Esophagus muscularis mucosa (tissue), 4 donors: ENCODE results near the gene FNBP1. TPM values are rescaled to one million over a fixed set of nuclear protein-coding genes. Genes with fewer than 3 reads are reported as not detected.

ENCODE experiments used
- DNase-seq: peaks from one replicate; pipeline ENCODE4 v3.0.0-alpha.2; 2017; ENCODE audit errors: extremely low spot score
- H3K27ac ChIP-seq, 4 donors: fragments of 200-600 bp; sonication (generic); replicated peaks in 1 of 4; 1 replicate in 3 of 4; 2 replicates in 1 of 4; pipeline ENCODE4 v1.5.1; 2016 to 2019; ENCODE audit warnings: mild to moderate bottlenecking in 1 of 4
- H3K27me3 ChIP-seq, 4 donors: fragments of 200-600 bp; sonication (generic); one replicate each; pipeline versions ENCODE4 v1.5.1 to v1.6.0; 2016 to 2019
- H3K36me3 ChIP-seq, 4 donors: fragments of 200-600 bp; sonication (generic); one replicate each; pipeline ENCODE4 v1.5.1; 2016 to 2019
- H3K4me1 ChIP-seq, 4 donors: fragments of 200-600 bp; sonication (generic); one replicate each; pipeline ENCODE4 v1.5.1; 2016 to 2019
- H3K4me3 ChIP-seq, 4 donors: fragments of 200-600 bp; sonication (generic); 1 replicate in 2 of 4; 2 replicates in 2 of 4; pipeline ENCODE4 v1.5.1; 2016 to 2019; ENCODE audit warnings: mild to moderate bottlenecking in 4 of 4, moderate library complexity in 1 of 4
- H3K9me3 ChIP-seq, 4 donors: fragments of 200-600 bp; sonication (generic); 1 replicate in 3 of 4; 2 replicates in 1 of 4; pipeline ENCODE4 v1.5.1; 2016 to 2019
- EP300 ChIP-seq: sonication (generic); formaldehyde crosslinking; IDR thresholded peaks from one replicate; pipeline ENCODE4 v1.6.1; 2017; ENCODE audit warnings: antibody characterized with exemption
- POLR2A ChIP-seq: fragments of 450-650 bp; IDR thresholded peaks from one replicate; pipeline ENCODE4 v1.6.1; 2017; ENCODE audit warnings: antibody characterized with exemption, moderate library complexity, mild to moderate bottlenecking, low read depth
- POLR2AphosphoS5 ChIP-seq, 2 donors: sonication (generic); formaldehyde crosslinking; IDR thresholded peaks; one replicate each; pipeline ENCODE4 v1.6.1; 2017; ENCODE audit warnings: antibody characterized with exemption in 2 of 2
- WGBS: methylation state at CpG from one replicate; pipeline ENCODE4 v1.1.5; 2018; 5-methylcytosine and 5-hydroxymethylcytosine counted together
- intact Hi-C: fragments of 100-400 bp; cut with DNase I; formaldehyde crosslinking; loops from one replicate; pipeline ENCODE4 v1.15.1; 2023
- total RNA-seq, 4 donors: library from RNA; depleted of rRNA; stranded (reverse); fragments of >200 nt; gene quantifications; one replicate each; pipeline versions ENCODE4 v1.1.0 to v1.2.1, GENCODE V29; 2016
- TF ChIP-seq, protein P1 (sequence below), 3 experiments: fragments of 200-600 bp in 2 of 3; fragments of 450-650 bp in 1 of 3; sonication (generic) in 2 of 3; IDR thresholded peaks; one replicate each; pipeline ENCODE4 v1.5.1; 2017 to 2019; ENCODE audit warnings: antibody characterized with exemption in 3 of 3, mild to moderate bottlenecking in 2 of 3, moderate library complexity in 1 of 3

The FNBP1 gene
- total RNA-seq, 4 donors from 2014 or later = 177 to 317 (median 254) TPM

- DNase-seq = no peak
- Histone ChIP-seq H3K36me3 (peaks cover 52 to 81% (median 74%) of the 10 kb centered on the region in 4 donors), H3K4me3 (no peak overlapping the region), H3K27me3 (no peaks in the 10 kb centered on the region), H3K27ac (no peak overlapping the region), H3K4me1 (peaks cover 5 to 14% (median 12%) of the 10 kb centered on the region in 4 donors), H3K9me3 (no peaks in the 10 kb centered on the region)
- 91% methylated on average over 3 of the region's 3 CpGs for WGBS
- TF ChIP-seq, protein P1, sequence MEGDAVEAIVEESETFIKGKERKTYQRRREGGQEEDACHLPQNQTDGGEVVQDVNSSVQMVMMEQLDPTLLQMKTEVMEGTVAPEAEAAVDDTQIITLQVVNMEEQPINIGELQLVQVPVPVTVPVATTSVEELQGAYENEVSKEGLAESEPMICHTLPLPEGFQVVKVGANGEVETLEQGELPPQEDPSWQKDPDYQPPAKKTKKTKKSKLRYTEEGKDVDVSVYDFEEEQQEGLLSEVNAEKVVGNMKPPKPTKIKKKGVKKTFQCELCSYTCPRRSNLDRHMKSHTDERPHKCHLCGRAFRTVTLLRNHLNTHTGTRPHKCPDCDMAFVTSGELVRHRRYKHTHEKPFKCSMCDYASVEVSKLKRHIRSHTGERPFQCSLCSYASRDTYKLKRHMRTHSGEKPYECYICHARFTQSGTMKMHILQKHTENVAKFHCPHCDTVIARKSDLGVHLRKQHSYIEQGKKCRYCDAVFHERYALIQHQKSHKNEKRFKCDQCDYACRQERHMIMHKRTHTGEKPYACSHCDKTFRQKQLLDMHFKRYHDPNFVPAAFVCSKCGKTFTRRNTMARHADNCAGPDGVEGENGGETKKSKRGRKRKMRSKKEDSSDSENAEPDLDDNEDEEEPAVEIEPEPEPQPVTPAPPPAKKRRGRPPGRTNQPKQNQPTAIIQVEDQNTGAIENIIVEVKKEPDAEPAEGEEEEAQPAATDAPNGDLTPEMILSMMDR (IDR thresholded peaks at IDR 0.05) = no peak
- TF ChIP-seq POLR2AphosphoS5 (IDR thresholded peaks at IDR 0.05) = no peak
- no peak for TF ChIP-seq EP300
- TF ChIP-seq POLR2A = no peak
- intact Hi-C loops = no loop called here
These were observed 35.6 kb upstream of the FNBP1 start for GRCh38 chr9:130078547-130078946.

DNA sequence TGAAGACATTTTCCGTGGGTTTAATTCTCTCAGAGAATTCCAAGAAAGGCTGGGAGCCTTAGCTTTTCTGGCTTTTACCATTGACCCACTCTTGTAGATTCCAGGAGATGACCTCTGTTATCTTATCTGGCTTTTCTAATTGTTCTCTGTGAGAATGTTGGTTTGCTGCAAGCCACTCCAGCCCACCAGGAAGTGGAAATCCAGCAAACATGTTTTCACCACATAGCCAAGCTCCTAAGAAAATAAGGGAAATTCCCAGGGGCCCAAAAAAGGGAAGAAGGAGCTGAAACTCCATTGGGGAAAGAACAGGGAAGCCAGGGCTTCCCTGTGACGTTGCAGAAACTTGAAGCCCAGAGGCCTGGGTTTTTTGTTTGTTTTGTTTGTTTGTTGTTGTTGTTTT lies 30.4 kb upstream of the FNBP1 start:
- Histone ChIP-seq H3K27ac (peak overlapping the region in 3 of 4 donors; percentile 1 to 20 (median 12)), H3K36me3 (peaks cover 19 to 29% (median 24%) of the 10 kb centered on the region in 4 donors), H3K27me3 (no peaks in the 10 kb centered on the region), H3K4me3 (no peak overlapping the region), H3K9me3 (no peaks in the 10 kb centered on the region), H3K4me1 (peaks cover 18 to 36% (median 28%) of the 10 kb centered on the region in 4 donors)
- 57% methylated on average over 2 of the region's 2 CpGs for WGBS
- no peak for DNase-seq
- intact Hi-C loops = no loop called here
- TF ChIP-seq POLR2A = no peak
- TF ChIP-seq POLR2AphosphoS5 (IDR thresholded peaks at IDR 0.05) = no peak
- TF ChIP-seq, protein P1 (IDR thresholded peaks at IDR 0.05) = no peak
- TF ChIP-seq EP300 = no peak

DNA sequence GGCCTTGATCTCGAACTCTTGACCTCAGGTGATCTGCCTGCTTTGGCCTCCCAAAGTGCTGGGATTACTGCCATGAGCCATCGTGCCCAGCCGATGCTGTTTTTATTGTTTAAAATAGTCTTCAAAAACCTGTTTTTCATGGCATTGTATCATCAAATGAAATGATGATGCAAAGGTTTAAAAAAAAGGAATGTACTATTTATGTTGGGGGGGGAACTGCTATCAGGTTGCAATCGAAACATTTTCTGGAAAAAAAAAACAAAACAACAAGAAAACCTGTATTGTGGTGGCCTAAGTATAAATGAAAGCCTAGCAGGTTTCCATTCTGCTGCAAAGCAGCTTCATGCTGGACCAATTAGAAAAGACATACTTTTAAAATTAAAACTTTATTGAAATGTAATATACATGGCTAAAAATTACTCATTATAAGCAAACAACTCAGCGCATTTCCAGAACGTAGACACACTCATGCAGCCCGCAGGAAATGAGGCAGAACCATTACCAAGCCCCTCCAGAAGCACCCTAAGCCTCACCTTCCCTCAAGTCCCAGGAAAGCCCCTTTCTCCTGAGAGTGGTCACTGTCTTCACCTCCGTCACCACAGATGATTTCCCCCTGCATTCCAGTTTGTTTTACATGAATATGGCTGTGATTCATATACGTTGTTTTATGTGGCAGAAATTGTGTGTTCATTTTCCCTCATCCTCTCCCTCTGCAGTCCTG lies 29.7 kb upstream of the FNBP1 start:
- H3K27ac ChIP-seq = no peak overlapping the region
- TF ChIP-seq POLR2A (no peak), EP300 (no peak), POLR2AphosphoS5 (IDR thresholded peaks at IDR 0.05) (no peak)
- TF ChIP-seq, protein P1 (IDR thresholded peaks at IDR 0.05) = no peak
- no peaks in the 10 kb centered on the region for H3K9me3 ChIP-seq
- H3K36me3 ChIP-seq = peaks cover 16 to 22% (median 20%) of the 10 kb centered on the region in 4 donors
- no peak for DNase-seq
- 83% methylated on average over 9 of the region's 9 CpGs for WGBS
- no peaks in the 10 kb centered on the region for H3K27me3 ChIP-seq
- peaks cover 18 to 43% (median 34%) of the 10 kb centered on the region in 4 donors for H3K4me1 ChIP-seq
- no peak overlapping the region for H3K4me3 ChIP-seq
- intact Hi-C loops = no loop called here

DNA sequence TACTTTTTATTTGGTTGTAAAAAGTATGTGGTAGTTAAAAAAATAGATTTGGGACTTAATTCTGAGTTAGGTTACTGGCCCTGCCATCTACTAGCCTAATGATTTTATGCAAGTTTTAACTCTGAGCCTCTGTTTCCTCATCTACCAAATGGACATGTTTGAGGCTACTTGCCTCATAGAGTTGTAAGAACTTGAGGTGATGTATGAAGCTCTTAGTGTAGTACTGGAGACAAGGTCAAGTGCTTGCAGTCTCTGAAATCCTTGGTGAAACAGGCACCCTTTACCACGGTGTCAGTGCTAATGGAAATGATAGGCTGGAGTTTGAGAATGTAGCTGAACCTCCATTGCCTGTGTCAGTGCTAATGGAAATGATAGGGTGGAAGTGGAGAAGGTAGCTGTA lies 26.1 kb upstream of the FNBP1 start:
- H3K27me3 ChIP-seq = no peaks in the 10 kb centered on the region
- 92% methylated on average over 1 of the region's 1 CpG for WGBS
- no peaks in the 10 kb centered on the region for H3K36me3 ChIP-seq
- H3K27ac ChIP-seq = peak overlapping the region; percentile 42 to 60 (median 52)
- DNase-seq = no peak
- no peaks in the 10 kb centered on the region for H3K9me3 ChIP-seq
- intact Hi-C loops = no loop called here
- TF ChIP-seq EP300 (no peak), POLR2AphosphoS5 (IDR thresholded peaks at IDR 0.05) (no peak), POLR2A (no peak)
- TF ChIP-seq, protein P1 (IDR thresholded peaks at IDR 0.05) = no peak
- peaks cover 12 to 45% (median 39%) of the 10 kb centered on the region in 4 donors for H3K4me1 ChIP-seq
- no peak overlapping the region for H3K4me3 ChIP-seq
